ENCODE data around the gene SLC24A4. TPM values are rescaled to one million over a fixed set of nuclear protein-coding genes. Genes with fewer than 3 reads are reported as not detected.

The SLC24A4 gene, protein sequence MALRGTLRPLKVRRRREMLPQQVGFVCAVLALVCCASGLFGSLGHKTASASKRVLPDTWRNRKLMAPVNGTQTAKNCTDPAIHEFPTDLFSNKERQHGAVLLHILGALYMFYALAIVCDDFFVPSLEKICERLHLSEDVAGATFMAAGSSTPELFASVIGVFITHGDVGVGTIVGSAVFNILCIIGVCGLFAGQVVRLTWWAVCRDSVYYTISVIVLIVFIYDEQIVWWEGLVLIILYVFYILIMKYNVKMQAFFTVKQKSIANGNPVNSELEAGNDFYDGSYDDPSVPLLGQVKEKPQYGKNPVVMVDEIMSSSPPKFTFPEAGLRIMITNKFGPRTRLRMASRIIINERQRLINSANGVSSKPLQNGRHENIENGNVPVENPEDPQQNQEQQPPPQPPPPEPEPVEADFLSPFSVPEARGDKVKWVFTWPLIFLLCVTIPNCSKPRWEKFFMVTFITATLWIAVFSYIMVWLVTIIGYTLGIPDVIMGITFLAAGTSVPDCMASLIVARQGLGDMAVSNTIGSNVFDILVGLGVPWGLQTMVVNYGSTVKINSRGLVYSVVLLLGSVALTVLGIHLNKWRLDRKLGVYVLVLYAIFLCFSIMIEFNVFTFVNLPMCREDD
- under 1 TPM; 0.12 to 0.33 (median 0.19) TPM for polyA plus RNA-seq (ENCODE audit: insufficient read length in 3 of 3)

DNA sequence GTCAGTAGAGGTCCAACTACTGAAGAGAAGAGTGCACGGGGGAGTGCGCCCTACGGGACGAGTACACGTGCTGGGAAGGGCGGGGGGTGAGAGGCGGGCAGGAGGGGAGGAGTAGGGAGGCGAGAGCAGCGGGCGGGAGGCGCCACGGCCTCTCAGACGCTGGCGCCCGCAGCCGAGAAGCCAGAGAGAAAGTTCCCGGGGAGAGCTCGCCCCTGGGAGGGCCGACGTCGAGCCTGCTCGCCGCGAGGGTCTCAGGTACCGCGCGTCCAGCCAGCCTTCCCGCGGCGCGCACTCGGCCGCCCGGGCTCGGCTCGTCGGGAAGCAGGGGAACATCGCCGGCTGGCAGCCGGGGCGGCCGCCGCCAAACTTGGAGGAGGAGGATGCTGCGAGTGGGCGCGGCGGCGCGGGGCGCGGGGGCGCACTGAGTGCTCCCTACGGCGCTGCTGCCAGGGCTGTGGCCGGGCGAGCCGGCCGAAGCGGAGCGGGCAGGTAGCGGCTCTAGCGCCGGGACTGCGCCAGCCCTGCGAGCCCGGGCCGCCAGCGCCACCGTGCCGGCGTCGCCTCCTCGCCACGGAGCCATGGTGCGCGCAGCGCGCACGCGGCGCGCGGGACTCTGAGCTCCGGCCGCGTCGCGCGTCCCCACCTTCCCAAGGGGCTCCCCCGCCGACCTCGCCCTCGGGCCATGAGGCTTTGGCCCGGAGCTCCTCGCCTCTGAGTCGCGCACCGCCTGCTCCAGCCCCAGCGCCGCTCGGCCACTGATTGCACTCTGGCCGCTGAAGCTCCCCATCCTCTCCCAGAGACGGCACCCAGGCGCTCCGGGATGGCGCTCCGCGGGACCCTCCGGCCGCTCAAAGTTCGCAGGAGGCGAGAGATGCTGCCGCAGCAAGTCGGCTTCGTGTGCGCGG is at the start of gene SLC24A4:
Gene SLC24A4 (plus strand): TSS at position 155 of the 905 bp plus-strand sequence. CDS start 666 bp downstream, at position 821.
- DNase-seq (ENCODE audit: low read depth in 3 of 3, low spot score in 2 of 3), result peak in 1 of 3 donors; percentile 13

DNA sequence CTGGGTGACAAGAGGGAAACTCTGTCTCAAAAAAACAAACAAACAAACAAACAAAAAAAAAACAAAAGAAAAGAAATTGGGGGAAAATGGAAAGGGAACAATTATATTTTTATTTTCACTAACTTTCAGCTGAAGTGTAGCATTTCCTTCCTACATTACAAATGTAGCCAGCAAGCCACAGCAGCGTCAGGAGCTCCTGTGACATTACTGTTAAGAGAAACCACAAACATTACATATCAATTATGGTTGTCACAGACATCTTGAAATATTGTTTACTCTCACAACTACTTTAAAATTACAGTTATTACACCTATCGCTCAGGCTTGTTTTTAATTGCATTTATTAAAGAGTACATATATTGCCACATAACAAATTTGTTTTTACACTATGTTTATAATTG is 49.8 kb upstream of the SLC24A4 start:
- DNase-seq (ENCODE audit: low read depth in 3 of 3, low spot score in 2 of 3), result no peak

DNA sequence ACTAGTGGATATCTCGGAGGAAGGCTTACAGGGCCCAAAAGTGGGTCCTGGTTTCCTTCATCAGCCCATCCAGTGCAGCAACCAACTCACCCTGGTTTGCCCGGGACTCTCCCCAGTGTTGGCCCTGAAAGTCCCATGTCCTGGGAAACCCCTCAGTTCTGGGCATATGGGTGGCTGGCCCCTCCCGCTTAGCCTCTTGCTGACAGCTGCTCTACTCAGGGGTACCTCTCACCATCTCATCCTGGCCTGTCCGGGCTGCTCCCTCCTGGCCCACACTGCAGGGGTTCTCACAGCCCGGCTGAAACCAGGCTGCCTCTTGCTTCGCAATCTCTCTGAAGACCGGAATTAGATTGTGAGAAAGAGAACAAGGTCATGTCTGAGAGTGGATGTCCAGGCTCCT is 48.9 kb upstream of the SLC24A4 start:
- DNase-seq (ENCODE audit: low read depth in 3 of 3, low spot score in 2 of 3), result no peak

DNA sequence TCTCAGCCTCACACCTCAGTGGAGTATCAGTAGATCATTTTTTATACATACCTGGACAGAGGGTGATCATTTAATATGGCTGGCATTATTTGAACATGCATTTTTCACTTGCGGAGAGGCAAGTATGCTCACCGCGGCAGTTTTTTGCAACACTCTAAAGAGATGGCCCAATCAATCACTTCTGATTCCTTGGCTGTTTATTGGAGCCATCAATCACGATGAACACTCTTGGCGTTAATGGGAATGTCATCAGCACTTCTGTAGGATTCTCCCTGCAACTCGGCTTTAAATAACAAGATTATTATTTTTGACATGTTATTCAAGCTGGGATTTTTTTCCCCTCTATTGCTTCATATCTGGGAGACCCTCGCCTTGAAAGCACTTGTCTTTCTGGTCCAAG is 46.9 kb upstream of the SLC24A4 start:
- no peak for DNase-seq (ENCODE audit: low read depth in 3 of 3, low spot score in 2 of 3)

DNA sequence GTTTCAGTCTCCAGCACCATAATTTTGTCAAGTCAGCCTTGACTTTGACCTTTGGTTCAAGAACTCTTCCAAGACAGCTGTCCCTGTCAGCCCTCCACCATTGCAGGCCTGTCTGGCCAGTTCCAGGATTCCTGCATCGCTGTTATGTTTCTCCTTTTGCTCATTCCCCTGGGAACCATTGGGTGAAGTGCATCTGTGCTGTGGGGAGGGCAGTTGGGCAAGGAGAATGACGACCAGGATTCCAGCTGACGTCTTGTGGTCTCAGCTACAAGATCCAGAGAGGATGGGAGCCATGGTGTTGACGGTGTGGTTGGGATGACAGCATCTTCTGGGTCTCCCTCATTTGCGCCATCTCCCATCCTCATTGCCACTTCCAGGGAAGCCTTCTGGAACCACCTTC is 45.9 kb upstream of the SLC24A4 start:
- no peak for DNase-seq (ENCODE audit: low read depth in 3 of 3, low spot score in 2 of 3)

DNA sequence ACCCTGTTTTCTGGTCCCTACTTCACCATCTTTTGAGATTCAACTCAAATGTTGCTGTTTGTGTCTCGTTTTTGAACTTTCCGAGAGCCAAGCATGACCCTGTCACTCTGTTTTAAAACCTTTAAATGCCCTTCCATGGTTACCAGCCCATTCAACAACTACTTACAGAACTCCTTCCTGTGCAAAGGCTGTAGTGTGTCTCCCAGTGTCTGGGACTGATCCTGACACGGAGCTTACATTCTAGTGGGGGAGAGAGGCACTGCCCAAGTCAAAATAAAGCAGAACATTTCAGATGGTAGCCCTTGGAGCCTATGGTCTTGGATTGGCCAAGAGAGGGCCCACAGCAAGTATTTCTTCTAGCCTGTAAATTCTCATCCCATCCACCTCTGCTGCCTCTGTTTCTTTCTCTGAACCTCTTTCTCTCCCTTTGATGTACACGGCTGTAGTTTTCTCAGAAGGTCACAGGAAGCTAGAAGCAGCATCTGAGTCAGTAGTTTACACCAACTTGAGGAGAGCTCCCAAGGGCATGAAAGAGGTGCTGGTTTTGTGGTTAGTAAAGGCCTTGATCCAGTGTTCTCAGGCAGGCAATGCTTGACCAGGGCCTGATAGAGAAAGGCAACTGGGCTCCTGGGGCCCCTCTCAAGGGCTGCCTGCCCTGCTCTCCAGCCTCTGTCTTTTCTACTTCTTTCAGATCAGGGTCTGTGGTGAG is 42.3 kb upstream of the SLC24A4 start:
- no peak for DNase-seq (ENCODE audit: low read depth in 3 of 3, low spot score in 2 of 3)

DNA sequence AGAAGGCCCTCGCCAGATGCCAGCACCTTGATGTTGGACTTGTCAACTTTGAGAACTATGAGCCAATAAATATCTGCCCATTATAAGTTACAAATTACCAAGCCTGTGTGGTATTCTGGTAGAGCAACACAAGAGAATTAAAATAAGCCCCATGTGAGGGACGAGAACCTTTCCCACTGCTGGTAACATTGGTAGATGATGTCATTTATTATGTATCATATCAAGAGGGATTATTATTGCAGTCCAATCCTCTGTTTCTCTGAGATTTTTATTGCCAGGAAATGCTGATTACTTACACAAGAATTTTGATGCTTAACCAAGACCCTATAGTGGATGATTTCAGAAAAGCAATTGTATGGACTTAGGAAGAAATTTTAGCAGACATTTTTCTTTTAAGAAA is 40.3 kb upstream of the SLC24A4 start:
- no peak for DNase-seq (ENCODE audit: low read depth in 3 of 3, low spot score in 2 of 3)

DNA sequence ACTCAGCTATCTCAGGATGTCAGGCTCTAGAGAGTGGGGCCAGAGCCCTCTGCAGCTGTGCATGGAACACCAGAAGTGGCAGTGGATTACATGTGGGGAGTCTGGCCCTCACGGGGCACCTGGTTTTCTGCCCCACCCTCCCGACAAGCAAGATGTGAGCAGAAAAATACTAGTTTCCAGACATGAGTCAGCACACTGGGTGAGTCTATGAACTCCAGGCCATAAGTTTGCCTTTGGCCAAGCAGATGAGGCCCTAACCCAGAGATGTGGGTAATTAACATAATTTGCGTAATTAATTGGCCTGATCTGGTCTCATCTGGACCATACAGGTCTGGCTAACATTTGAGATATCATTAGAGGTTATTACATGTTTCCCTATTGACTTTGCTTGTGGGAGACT is 37.7 kb upstream of the SLC24A4 start:
- no peak for DNase-seq (ENCODE audit: low read depth in 3 of 3, low spot score in 2 of 3)

DNA sequence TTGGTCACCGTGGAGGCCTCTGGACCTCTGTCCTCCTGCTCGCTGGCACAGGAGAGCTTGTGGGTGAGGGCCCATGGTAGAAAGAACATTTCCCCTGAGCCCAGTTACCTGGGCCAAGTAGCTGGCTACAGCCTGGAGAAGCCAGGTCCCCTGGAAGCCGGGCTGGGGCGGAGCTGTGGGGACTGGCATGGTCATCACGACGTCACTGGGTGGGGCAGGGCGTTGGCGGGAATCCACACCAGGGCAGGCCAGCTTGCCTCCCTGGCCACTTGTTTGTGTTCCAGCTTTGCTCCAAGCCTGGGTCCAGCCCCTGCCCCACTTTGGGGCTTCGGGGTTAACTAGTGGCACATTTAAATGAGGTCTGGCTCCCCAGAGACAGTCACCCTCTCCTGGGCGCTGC is 35.0 kb upstream of the SLC24A4 start:
- DNase-seq (ENCODE audit: low read depth in 3 of 3, low spot score in 2 of 3), result no peak

DNA sequence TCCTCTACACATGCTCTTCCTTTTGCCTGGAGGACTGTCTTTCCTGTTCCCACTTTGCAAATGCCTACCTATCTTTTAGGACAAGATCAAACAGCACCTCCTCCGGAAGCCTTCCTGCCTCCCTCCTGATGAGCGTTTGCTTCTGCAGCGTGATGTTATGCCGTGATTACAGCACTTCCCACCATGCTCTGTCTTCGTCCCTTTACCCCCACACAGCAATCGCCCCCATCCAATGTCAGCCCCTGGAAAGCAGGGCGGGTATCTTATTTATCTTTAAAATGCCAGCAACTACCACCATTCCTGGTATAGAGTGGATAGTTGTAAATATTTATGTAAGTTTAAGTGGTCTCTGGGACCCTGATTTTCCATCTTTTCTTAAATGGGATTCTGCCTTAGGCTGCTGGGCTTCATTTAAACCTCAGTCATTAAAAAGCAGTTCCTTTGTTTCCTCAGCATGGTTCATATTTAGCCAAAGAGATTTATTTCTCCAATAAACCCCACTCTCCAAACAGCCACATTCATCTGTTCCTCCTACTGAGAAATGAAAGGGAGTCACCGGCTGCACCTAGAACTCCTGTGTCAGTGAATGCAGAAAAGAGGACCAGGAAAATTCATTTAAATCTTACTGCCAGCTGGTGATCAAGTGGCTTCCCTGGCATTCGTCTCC is 33.8 kb upstream of the SLC24A4 start:
- no peak for DNase-seq (ENCODE audit: low read depth in 3 of 3, low spot score in 2 of 3)

DNA sequence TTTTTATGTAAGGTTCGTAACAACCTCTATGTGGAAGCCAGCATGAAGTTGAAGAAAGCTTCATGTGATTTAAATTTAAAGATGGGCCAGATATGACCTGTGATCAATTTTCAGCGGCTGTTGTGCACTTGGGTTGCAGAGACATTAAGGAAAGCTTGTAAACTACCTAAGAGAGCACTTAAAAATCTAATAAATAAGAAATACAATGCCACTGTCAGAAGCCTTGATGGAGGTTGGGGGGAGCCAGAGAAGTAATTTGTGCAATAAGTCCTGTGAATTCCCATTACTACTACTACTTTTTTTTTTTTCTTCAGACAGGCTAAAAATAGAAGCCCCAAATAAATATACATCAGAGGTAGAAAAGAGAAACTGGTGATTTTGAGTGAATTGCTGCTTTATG is 30.3 kb upstream of the SLC24A4 start:
- DNase-seq (ENCODE audit: low read depth in 3 of 3, low spot score in 2 of 3), result no peak

DNA sequence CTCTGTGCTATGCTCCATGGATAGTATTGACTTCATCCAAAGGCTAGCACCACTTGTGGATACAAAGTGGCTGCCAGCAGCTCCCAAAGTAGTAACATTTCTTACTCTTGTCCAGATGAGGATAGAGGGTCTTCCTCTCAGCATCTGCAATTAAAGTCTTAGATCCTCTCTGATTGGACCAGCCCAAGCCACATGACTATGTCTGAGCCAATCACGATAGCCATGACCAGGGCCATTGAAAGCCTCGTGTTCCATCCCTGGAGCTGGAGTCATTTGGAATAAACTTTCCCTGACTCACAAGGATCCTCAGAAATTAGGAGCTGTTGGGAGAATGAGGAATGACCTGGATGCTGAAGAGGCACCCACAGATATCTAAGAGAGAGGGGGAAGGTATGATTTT is 28.5 kb upstream of the SLC24A4 start:
- DNase-seq (ENCODE audit: low read depth in 3 of 3, low spot score in 2 of 3), result no peak

DNA sequence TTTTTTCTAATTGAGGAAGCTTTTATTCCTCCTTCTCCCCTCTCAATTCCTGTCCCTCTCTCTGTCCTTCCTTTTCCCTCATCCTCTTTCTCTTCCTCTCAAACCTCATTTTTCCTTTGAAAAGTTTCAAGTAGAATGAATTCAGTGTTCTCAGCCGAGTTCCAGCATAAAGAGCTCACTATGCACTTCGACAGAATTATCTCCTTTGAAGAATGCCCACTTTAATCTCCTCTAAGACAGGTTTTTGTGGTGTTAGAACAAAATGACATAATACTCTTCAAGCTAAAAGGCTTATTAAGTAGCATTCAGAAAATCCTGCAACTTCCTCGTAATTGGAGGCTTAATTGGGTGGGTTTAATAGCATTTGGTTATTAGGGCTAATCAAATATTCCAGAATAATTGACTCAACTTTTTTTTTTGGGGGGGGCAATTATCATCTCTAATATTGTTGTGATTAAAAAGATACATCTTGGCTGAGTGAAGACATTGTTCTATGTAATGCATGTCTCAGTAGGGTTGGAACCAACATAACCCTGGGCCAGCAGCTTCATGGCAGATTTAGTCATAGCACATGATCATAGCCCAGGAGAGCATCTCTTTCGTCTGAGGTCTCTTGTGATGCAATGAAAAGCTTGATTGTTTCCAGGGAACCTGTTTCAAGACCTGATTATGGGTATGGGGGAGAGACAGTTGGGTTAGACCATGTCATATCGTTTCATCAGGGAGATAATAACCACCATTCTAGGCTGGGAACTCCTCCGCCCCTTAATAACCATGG is 25.0 kb upstream of the SLC24A4 start:
- DNase-seq (ENCODE audit: low read depth in 3 of 3, low spot score in 2 of 3), result no peak

DNA sequence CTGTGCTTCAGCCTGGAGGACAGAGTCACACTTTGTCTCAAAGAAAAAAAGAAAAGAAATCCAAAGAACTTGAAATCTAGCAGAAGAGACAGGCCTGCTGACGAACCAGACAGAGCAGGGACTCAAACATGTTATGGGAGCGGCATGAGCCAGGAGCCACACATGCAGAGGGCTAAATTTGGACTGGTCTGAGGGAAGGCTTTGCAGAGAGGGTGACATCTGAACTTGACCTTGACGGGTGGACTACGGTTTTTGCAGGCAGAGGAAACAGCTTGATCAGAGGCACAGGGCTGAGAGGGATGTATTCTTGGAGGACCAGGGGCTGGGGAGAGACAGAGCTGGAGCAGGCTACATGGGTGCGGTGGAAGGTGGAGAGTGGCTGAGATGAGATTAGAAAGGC is 20.5 kb upstream of the SLC24A4 start:
- no peak for DNase-seq (ENCODE audit: low read depth in 3 of 3, low spot score in 2 of 3)

DNA sequence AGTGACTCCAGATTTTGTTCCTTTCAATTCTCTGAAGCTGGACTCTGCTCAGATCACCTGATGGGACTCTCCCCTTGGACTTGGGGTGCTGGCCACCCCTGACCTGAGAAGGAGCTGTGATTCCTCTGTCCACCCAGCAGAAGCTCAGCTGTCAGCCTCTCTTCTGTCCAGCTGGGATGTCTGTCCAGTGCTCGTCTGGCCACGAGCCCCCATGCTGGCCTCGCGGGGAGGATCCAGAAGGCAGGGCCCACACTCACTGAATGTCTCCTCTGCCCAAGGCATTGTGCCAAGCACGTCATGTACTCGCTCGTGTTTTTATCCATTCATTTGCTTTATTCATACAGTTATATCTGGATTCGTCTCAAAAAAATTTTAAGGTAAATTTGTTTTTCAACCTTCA is 14.2 kb upstream of the SLC24A4 start:
- DNase-seq (ENCODE audit: low read depth in 3 of 3, low spot score in 2 of 3), result no peak

DNA sequence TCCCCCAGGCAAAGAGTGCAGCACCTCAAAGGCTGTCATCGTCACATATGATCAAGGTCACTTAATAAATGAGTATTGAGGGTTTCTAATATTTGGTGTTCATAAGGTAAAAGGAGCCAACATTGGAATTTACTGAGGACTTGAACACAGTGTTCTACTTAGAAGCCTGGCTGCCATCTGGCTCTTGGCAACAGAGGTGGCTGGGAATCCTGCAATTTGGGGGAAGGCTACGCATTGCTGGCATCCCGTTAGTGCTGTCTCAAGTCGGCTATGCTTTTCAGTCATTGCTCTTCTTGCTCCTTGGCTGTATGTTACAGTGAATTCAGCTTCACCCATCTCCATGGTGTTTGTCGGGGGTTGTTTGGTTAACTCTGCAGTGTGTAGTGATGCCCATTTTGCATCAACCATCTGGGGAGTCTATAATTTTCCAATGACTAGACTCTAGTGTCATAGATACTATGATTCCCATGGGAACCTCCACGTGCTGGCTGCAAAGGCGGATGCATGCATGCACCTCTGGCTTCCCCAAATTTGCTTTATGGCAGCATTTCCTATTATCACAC is 12.9 kb upstream of the SLC24A4 start:
- no peak for DNase-seq (ENCODE audit: low read depth in 3 of 3, low spot score in 2 of 3)

DNA sequence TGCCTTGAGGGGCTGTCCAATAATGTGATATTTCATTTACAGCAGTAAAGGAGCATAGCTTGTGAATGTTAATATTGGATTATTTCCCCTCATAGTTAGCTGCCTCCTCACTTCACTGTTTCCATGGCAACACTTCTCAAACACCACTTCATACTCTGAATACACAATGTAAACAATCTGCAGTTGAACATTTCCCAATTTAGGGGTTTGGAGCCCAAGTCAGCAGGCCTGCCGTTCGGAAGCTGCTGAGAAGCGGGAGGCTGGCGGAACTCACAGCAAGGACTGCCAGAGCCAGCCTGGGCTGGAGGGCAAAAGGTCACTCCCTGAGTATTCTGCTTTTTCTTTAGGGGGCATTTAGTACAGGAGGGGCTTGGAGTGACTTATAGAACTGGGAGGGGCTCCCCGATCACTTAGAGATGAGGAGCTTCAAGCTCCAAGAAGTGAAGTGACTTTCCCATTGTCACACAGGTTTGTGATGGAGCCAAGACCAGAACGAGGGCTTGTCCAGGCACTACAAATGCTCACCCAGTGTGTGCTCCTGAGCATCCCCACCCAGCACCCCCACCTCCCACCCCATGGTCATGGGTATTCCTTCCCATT is 12.1 kb upstream of the SLC24A4 start:
- DNase-seq (ENCODE audit: low read depth in 3 of 3, low spot score in 2 of 3), result no peak

DNA sequence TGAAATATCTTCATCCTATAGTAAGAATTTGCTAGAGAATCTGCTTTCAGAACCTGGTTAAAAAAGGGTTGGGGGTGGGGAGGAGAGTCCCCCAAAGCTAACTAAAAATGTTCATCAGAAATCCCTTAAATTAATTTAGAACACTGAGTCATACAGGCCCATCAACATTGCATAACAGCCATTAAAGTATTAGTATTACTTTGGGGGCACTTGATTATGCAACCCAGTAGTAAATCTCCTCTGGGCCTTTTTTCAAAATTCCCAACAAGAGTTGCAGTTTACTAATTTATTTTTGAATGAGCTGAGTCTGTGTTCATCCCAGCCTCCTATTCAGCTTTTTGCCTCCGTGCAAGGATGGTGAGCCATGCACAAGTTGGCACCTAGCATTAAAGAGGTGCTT is 8.8 kb upstream of the SLC24A4 start:
- DNase-seq (ENCODE audit: low read depth in 3 of 3, low spot score in 2 of 3), result no peak

All from right renal cortex interstitium (tissue), 3 donors.